Activated T-helper 2 cell treated with anti-CD3 and anti-CD28 coated beads, Interferon-gamma antibody, Interleukin-2, Interleukin-4, amounts not matched to agents 10 μg/mL and 5 μg/mL and 100 μg/mL, durations not matched to agents 14 hours and 24 hours and 36 hours (primary cell): ENCODE results near the gene ZNF687. TPM values are rescaled to one million over a fixed set of nuclear protein-coding genes. Genes with fewer than 3 reads are reported as not detected.
"Not testable (repeated sequence)": the region's sequence is repeated elsewhere in the genome, so short reads cannot be mapped to it uniquely, and the experiment has no call there.

Experiments used
- DNase-seq: peaks from one replicate; pipeline ENCODE4 v3.0.0; 2021; ENCODE audit warnings: low spot score
- H3K27ac Mint-ChIP-seq: one replicate; pipeline ENCODE4 v1.8.0; 2021; ENCODE audit warnings: mixed read lengths
- H3K27me3 Mint-ChIP-seq: one replicate; pipeline ENCODE4 v1.8.0; 2021; ENCODE audit warnings: low read depth, mixed read lengths
- H3K36me3 Mint-ChIP-seq: one replicate; pipeline ENCODE4 v1.8.0; 2021; ENCODE audit warnings: low read depth, mixed read lengths
- H3K4me1 Mint-ChIP-seq: one replicate; pipeline ENCODE4 v1.8.0; 2021; ENCODE audit warnings: low read depth, mixed read lengths
- H3K4me3 Mint-ChIP-seq: one replicate; pipeline ENCODE4 v1.8.0; 2021; ENCODE audit warnings: low read depth, mild to moderate bottlenecking, moderate library complexity, mixed read lengths
- H3K9me3 Mint-ChIP-seq: one replicate; pipeline ENCODE4 v1.8.0; 2021; ENCODE audit warnings: mixed read lengths
- intact Hi-C: fragments of 100-400 bp; cut with micrococcal nuclease; formaldehyde crosslinking; loops from one replicate; pipeline ENCODE4 v1.15.1; 2023
- total RNA-seq: library from RNA; stranded (reverse); gene quantifications from 2 replicates; pipeline ENCODE4 v1.2.3, GENCODE V29; 2022

The ZNF687 gene
- total RNA-seq, 1 donor from 2014 or later = 25.0 TPM

GRCh38 chr1:151255381-151255780, 26.7 kb upstream of the ZNF687 start:
- Mint-ChIP-seq H3K9me3 (no peaks in the 10 kb centered on the region), H3K27ac (peak overlapping the region; percentile 92), H3K4me1 (peaks cover 17% of the 10 kb centered on the region), H3K4me3 (peak overlapping the region; percentile 98), H3K36me3 (peaks cover 23% of the 10 kb centered on the region), H3K27me3 (no peaks in the 10 kb centered on the region)
- intact Hi-C loops = loop anchor here (1.0 to 10.0 kb wide), 3 partner anchors 22 to 251 kb away; partner anchors contain the start of genes GABPB2, MINDY1 and PRUNE1
- DNase-seq = no peak

DNA sequence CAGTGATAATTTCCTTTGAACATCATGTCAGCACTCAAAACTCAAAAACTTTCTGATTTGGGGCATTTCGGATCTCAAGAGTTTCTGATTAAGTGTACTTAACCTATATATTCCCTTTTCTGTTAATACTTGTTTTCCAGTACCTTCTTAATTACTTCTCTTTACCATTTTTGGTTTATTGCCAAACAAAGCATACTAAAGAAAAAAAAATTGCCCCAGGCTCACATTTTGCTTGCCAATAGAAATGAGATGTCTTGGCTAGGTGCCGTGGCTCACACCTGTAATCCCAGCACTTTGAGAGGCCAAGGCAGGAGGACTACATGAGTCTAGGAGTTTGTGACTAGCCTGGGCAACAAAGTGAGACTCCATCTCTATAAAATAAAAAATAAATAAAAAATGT, 22.7 kb upstream of the ZNF687 start:
- Mint-ChIP-seq H3K4me3 (no peak overlapping the region), H3K4me1 (peaks cover 17% of the 10 kb centered on the region), H3K27me3 (no peaks in the 10 kb centered on the region), H3K36me3 (peaks cover 40% of the 10 kb centered on the region), H3K27ac (no peak overlapping the region), H3K9me3 (no peaks in the 10 kb centered on the region)
- no peak for DNase-seq
- intact Hi-C loops = loop anchor here (10.0 kb wide), 2 partner anchors 185 to 255 kb away; partner anchors contain the start of genes GABPB2, MINDY1 and PRUNE1

- intact Hi-C loops = no loop called here
- no peak for DNase-seq
- no peak overlapping the region for H3K27ac Mint-ChIP-seq
- no peak overlapping the region for H3K4me3 Mint-ChIP-seq
- no peaks in the 10 kb centered on the region for H3K9me3 Mint-ChIP-seq
- H3K36me3 Mint-ChIP-seq = peaks cover 62% of the 10 kb centered on the region
- H3K4me1 Mint-ChIP-seq = no peaks in the 10 kb centered on the region
- H3K27me3 Mint-ChIP-seq = no peaks in the 10 kb centered on the region
Measured at GRCh38 chr1:151265446-151266236, 16.5 kb upstream of the ZNF687 start.

DNA sequence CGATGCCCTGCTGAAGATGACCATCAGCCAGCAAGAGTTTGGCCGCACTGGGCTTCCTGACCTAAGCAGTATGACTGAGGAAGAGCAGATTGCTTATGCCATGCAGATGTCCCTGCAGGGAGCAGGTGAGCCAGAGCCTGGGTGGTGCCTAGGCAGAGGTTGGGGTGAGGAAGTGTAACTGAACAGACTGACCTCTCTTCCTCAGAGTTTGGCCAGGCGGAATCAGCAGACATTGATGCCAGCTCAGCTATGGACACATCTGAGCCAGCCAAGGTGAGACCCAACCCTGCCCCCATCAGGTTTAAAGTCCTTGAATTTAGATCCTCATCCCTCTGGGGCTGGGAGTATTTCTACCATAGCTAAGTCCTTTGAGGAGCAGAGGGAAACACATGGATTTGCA, 15.8 kb upstream of the ZNF687 start:
- H3K9me3 Mint-ChIP-seq = no peaks in the 10 kb centered on the region
- peaks cover 64% of the 10 kb centered on the region for H3K36me3 Mint-ChIP-seq
- no peaks in the 10 kb centered on the region for H3K27me3 Mint-ChIP-seq
- no peak for DNase-seq
- H3K4me1 Mint-ChIP-seq = no peaks in the 10 kb centered on the region
- intact Hi-C loops = no loop called here
- no peak overlapping the region for H3K4me3 Mint-ChIP-seq
- H3K27ac Mint-ChIP-seq = no peak overlapping the region

GRCh38 chr1:151266821-151267220, 15.3 kb upstream of the ZNF687 start:
- Mint-ChIP-seq H3K27me3 (no peaks in the 10 kb centered on the region), H3K27ac (no peak overlapping the region)
- intact Hi-C loops = no loop called here

GRCh38 chr1:151267760-151268159, 14.3 kb upstream of the ZNF687 start:
- Mint-ChIP-seq H3K4me1 (no peaks in the 10 kb centered on the region), H3K27ac (no peak overlapping the region), H3K4me3 (no peak overlapping the region), H3K27me3 (no peaks in the 10 kb centered on the region), H3K9me3 (no peaks in the 10 kb centered on the region), H3K36me3 (peaks cover 59% of the 10 kb centered on the region)
- no peak for DNase-seq
- intact Hi-C loops = no loop called here

More at GRCh38 chr1:151266821-151267220, 15.3 kb upstream of the ZNF687 start:
- DNase-seq = no peak
- H3K4me1 Mint-ChIP-seq = no peaks in the 10 kb centered on the region
- no peaks in the 10 kb centered on the region for H3K9me3 Mint-ChIP-seq
- no peak overlapping the region for H3K4me3 Mint-ChIP-seq
- peaks cover 63% of the 10 kb centered on the region for H3K36me3 Mint-ChIP-seq

GRCh38 chr1:151273924-151274466, 8.1 kb upstream of the ZNF687 start:
- Mint-ChIP-seq H3K27me3 (no peaks in the 10 kb centered on the region), H3K9me3 (no peaks in the 10 kb centered on the region), H3K4me1 (peaks cover 18% of the 10 kb centered on the region), H3K27ac (no peak overlapping the region), H3K36me3 (peaks cover 26% of the 10 kb centered on the region), H3K4me3 (no peak overlapping the region)
- intact Hi-C loops = no loop called here
- no peak for DNase-seq

DNA sequence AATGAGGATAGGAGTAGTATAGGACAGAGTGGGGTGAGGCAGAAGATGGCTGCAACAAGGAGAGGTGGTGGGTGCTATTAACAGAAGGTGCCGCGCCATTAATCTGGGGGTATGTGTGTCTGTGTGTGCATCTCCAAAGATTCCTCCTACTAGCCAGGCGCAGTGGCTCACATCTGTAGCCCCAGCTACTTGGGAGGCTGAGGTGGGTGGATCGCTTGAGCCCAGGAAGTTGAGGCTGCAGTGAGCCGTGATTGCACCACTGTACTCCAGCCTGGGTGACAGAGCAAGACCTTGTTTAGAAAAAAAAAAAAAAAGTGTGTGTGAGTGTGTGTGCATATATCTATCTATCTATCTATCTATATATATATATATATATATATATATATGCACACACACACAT, 6.8 kb upstream of the ZNF687 start:
- DNase-seq, H3K27ac Mint-ChIP-seq, H3K9me3 Mint-ChIP-seq, intact Hi-C loops, H3K27me3 Mint-ChIP-seq, H3K4me3 Mint-ChIP-seq: not testable (repeated sequence)
- Mint-ChIP-seq H3K36me3 (peaks cover 20% of the 10 kb centered on the region), H3K4me1 (peaks cover 19% of the 10 kb centered on the region)

DNA sequence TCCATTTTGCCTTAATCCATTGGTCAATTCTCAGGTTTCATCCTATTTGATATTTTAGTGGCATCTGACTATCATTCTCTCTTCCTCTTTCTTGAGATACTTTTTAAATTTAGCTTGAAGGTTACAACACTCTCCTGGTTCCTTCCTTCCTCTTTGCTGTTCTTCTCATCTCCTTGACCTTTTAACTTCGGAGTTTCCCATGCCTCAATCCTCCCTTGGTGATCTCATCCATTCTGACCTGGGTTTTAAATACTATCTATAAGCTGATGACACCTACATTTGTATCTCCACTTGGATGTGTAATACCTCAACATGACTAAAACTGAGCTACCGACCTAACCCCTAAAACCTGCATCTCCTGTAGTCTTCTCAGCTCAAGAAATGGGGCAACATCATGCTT, 4.8 kb upstream of the ZNF687 start:
- Mint-ChIP-seq H3K27me3 (no peaks in the 10 kb centered on the region), H3K4me1 (peaks cover 19% of the 10 kb centered on the region), H3K36me3 (peaks cover 13% of the 10 kb centered on the region), H3K4me3 (peak overlapping the region; percentile 20), H3K27ac (peak overlapping the region; percentile 72), H3K9me3 (no peaks in the 10 kb centered on the region)
- intact Hi-C loops = loop anchor here (1.0 kb wide), 2 partner anchors 22 to 78 kb away; no protein-coding TSS in a partner anchor
- no peak for DNase-seq

DNA sequence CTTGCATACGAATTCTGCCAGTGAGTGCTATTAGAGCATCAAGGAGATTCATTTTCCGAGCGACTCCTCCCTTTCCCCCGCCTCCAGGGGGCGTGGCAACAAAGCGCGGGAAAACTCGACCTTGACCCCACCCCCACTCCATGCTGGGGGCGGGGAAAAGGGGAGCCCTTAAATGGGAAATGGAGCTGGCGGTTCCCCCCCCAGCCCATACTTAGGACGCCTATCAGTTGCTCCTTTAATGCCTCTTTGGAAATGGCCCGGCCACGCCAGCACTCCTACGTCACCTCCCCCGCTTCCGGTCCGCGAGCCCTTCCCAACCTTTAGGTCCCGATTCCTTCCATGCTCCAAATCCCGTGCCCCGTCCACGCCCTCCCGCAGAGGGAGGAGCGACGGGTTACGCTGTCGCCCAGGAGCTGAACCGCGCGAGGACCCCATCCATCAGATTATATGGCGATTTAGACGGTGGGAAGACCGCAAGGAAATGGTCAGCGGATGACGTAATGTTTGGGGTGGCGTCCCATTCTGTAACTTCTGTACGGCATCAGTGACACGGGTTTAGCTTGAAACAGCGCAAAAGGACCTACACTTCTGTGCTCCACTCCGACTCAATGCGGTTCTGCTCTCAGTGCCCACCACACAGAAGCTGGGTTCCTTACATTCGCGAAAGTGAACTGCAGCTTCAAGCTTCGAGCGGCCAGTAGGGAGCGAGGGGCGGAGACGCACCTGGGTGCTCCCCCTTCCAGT, 702 bp upstream of the ZNF687 start:
- intact Hi-C loops = loop anchor here (1.0 to 10.0 kb wide), 4 partner anchors 46 to 1397 kb away; partner anchors contain the start of genes PI4KB, PIP5K1A and TDRKH
- Mint-ChIP-seq H3K4me3 (peak overlapping the region; percentile 99), H3K4me1 (peaks cover 36% of the 10 kb centered on the region), H3K9me3 (no peaks in the 10 kb centered on the region), H3K27me3 (no peaks in the 10 kb centered on the region), H3K36me3 (peaks cover 33% of the 10 kb centered on the region), H3K27ac (peak overlapping the region; percentile 99)
- DNase-seq = peak; percentile 94

GRCh38 chr1:151282883-151283725, 1.0 kb downstream of the ZNF687 start:
- peak overlapping the region; percentile 93 for H3K27ac Mint-ChIP-seq
- H3K4me3 Mint-ChIP-seq = peak overlapping the region; percentile 98
- intact Hi-C loops = loop anchor here (1.0 to 10.0 kb wide), 5 partner anchors 29 to 1398 kb away; partner anchors contain the start of genes GABPB2, PSMD4, RFX5 and TDRKH
- H3K4me1 Mint-ChIP-seq = peaks cover 20% of the 10 kb centered on the region
- peak; percentile 20 for DNase-seq
- no peaks in the 10 kb centered on the region for H3K27me3 Mint-ChIP-seq
- no peaks in the 10 kb centered on the region for H3K9me3 Mint-ChIP-seq
- H3K36me3 Mint-ChIP-seq = peaks cover 40% of the 10 kb centered on the region

DNA sequence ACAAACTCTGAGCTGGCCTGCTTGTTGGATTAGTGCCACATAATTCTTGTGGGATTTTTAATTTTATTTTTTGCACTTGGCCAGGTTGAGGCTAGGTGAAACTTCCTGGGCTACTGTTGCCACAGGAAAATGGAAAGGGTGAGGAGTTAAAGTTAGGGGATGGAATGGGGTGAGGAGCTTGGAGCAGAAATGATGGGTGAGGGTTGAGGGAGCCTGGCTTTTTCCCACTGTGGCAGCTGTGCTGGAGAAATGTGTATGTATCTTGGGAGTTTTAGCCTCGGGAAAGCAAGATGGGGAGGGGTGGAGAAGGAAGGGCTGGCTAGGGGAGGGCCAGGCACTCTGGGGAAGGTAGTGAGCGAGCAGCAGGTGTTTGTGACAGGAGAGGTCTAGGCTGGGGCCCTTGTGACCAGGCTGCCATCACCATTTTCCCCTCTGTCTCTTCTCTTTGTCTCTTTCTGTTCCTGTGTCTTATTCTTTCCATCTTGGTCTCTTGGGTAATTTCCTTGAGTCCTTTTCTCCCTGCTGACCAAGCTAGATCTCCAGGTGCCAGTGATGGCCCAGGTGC, 2.0 kb downstream of the ZNF687 start:
- no peaks in the 10 kb centered on the region for H3K9me3 Mint-ChIP-seq
- intact Hi-C loops = loop anchor here (5.0 to 10.0 kb wide), 2 partner anchors 508 to 1399 kb away; partner anchors contain the start of gene TDRKH
- peak overlapping the region; percentile 56 for H3K27ac Mint-ChIP-seq
- H3K4me3 Mint-ChIP-seq = peak overlapping the region; percentile 98
- peaks cover 22% of the 10 kb centered on the region for H3K4me1 Mint-ChIP-seq
- no peaks in the 10 kb centered on the region for H3K27me3 Mint-ChIP-seq
- H3K36me3 Mint-ChIP-seq = peaks cover 50% of the 10 kb centered on the region
- DNase-seq = no peak
